SU-DHL-6 (cell line): ENCODE data around the gene KMT2E.

ENCODE experiments used
- EZH2phosphoT487 ChIP-seq: fragments of 200-600 bp; sonication (generic), shearing (Covaris generic); conservative IDR thresholded peaks from 2 replicates; pipeline ENCODE4 v1.6.1; 2018; ENCODE audit warnings: mild to moderate bottlenecking, antibody characterized with exemption, low read length, moderate library complexity, mixed read lengths
- TF ChIP-seq, protein P1 (sequence below): fragments of 200-600 bp; sonication (generic); IDR thresholded peaks from one replicate; pipeline ENCODE4 v1.5.1; 2017; ENCODE audit warnings: antibody characterized with exemption, mild to moderate bottlenecking, low read length, moderate library complexity; ENCODE audit not compliant: insufficient read depth, poor library complexity, severe bottlenecking

DNA sequence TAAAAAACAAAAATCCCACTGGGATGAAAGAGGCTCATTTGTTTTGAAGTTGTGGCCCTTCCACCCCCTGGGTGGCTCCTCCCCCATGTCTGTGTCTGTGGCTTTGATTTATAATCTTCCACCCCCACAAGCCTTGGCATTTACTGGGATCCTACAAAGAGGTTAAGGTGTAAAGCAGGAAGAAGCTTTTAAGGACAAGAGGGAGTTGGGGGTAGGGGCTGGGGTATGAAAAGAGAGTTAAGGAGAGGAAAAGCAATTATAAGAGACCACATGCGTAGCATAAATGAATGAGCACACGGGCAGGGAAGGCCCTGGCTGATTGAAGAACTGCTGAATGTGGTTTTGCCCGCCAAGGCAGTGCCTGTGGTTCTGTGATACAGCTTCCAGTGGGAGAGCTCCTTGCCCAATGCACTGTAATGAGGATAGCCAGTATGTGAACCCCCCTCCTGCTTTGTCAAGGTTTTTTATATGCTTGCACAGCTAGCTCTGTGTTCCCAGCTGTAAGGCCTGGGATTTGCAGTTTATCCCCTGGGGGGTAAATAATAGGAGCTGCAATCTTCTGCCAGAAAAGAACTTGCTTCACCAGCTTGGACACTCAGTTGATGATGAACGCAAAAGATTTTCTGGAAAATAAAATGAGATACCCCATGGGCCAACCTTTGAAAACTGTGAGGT is 34.7 kb upstream of the KMT2E start:
- TF ChIP-seq, protein P1, sequence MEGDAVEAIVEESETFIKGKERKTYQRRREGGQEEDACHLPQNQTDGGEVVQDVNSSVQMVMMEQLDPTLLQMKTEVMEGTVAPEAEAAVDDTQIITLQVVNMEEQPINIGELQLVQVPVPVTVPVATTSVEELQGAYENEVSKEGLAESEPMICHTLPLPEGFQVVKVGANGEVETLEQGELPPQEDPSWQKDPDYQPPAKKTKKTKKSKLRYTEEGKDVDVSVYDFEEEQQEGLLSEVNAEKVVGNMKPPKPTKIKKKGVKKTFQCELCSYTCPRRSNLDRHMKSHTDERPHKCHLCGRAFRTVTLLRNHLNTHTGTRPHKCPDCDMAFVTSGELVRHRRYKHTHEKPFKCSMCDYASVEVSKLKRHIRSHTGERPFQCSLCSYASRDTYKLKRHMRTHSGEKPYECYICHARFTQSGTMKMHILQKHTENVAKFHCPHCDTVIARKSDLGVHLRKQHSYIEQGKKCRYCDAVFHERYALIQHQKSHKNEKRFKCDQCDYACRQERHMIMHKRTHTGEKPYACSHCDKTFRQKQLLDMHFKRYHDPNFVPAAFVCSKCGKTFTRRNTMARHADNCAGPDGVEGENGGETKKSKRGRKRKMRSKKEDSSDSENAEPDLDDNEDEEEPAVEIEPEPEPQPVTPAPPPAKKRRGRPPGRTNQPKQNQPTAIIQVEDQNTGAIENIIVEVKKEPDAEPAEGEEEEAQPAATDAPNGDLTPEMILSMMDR = no peak
- TF ChIP-seq EZH2phosphoT487 = no peak
